CD14-positive monocyte (primary cell): Measurements from ENCODE around the gene PTGES2. TPM values are rescaled to one million over a fixed set of nuclear protein-coding genes. Genes with fewer than 3 reads are reported as not detected.

ENCODE experiments used
- DNase-seq, 3 donors: peaks; one replicate each; pipeline ENCODE4 v3.0.0-alpha.2; 2011 to 2022
- H2AFZ ChIP-seq: 2 replicates; pipeline ENCODE4 v1.6.0; 2012; ENCODE audit warnings: mild to moderate bottlenecking, low read depth, low read length, inconsistent platforms; ENCODE audit not compliant: insufficient read depth, poor library complexity, severe bottlenecking
- H3K27ac ChIP-seq, 2 donors: 1 replicate in 1 of 2; 2 replicates in 1 of 2; pipeline ENCODE4 v1.5.1; 2012 to 2013; ENCODE audit warnings: low read length in 2 of 2, control low read depth in 1 of 2, inconsistent platforms in 1 of 2, low read depth in 1 of 2, mild to moderate bottlenecking in 1 of 2
- H3K27me3 ChIP-seq, 2 donors: one replicate each; pipeline versions ENCODE4 v1.6.0 to v1.6.1; 2011 to 2013; ENCODE audit warnings: low read length in 2 of 2; ENCODE audit not compliant: control insufficient read depth in 2 of 2, insufficient read depth in 2 of 2
- H3K36me3 ChIP-seq, 2 donors: replicated peaks in 1 of 2; 1 replicate in 1 of 2; 2 replicates in 1 of 2; pipeline versions ENCODE4 v1.5.1 to v1.6.1; 2012 to 2013; ENCODE audit warnings: low read length in 2 of 2, control low read depth in 1 of 2, inconsistent platforms in 1 of 2, mild to moderate bottlenecking in 1 of 2; ENCODE audit not compliant: insufficient read depth in 2 of 2, control insufficient read depth in 1 of 2
- H3K4me1 ChIP-seq, 2 donors: 1 replicate in 1 of 2; 2 replicates in 1 of 2; pipeline versions ENCODE4 v1.5.1 to v1.6.1; 2012 to 2013; ENCODE audit warnings: low read length in 2 of 2, control low read depth in 1 of 2, inconsistent platforms in 1 of 2, mild to moderate bottlenecking in 1 of 2, moderate library complexity in 1 of 2; ENCODE audit not compliant: insufficient read depth in 2 of 2, control insufficient read depth in 1 of 2
- H3K4me2 ChIP-seq: replicated peaks from 2 replicates; pipeline ENCODE3; 2012; ENCODE audit warnings: low read length, moderate library complexity, mild to moderate bottlenecking; ENCODE audit not compliant: poor library complexity, severe bottlenecking; ENCODE audit errors: extremely low read depth
- H3K4me3 ChIP-seq, 3 experiments: fragments of 200-600 bp in 1 of 3; sonication (generic) in 1 of 3; replicated peaks in 1 of 3; 1 replicate in 2 of 3; 2 replicates in 1 of 3; pipeline ENCODE4 v1.5.1; 2011 to 2013; ENCODE audit warnings: low read length in 3 of 3, mild to moderate bottlenecking in 3 of 3, control low read depth in 2 of 3, low read depth in 2 of 3, inconsistent platforms in 1 of 3, moderate library complexity in 1 of 3
- H3K79me2 ChIP-seq: 2 replicates; pipeline ENCODE4 v1.6.0; 2012; ENCODE audit warnings: mild to moderate bottlenecking, control low read depth, inconsistent platforms, low read length, moderate library complexity; ENCODE audit not compliant: insufficient read depth
- H3K9ac ChIP-seq: 2 replicates; pipeline ENCODE4 v1.6.0; 2017; ENCODE audit warnings: low read length, mild to moderate bottlenecking; ENCODE audit not compliant: insufficient read depth, poor library complexity, severe bottlenecking
- H3K9me3 ChIP-seq, 2 donors: replicated peaks in 1 of 2; 1 replicate in 1 of 2; 2 replicates in 1 of 2; pipeline versions ENCODE4 v1.5.1 to v1.6.1; 2012 to 2013; ENCODE audit warnings: low read length in 2 of 2, control low read depth in 1 of 2; ENCODE audit not compliant: control insufficient read depth in 1 of 2, insufficient read depth in 1 of 2
- H4K20me1 ChIP-seq: 2 replicates; pipeline ENCODE4 v1.6.0; 2012; ENCODE audit warnings: mild to moderate bottlenecking, low read length, control low read depth, moderate library complexity; ENCODE audit not compliant: insufficient read depth
- H3K27ac Mint-ChIP-seq, 7 donors: one replicate each; pipeline ENCODE4 v1.8.0; 2020; ENCODE audit warnings: mild to moderate bottlenecking in 7 of 7, mixed read lengths in 7 of 7, moderate library complexity in 6 of 7, inconsistent platforms in 2 of 7
- H3K27me3 Mint-ChIP-seq, 3 donors: one replicate each; pipeline ENCODE4 v1.8.0; 2021 to 2022; ENCODE audit warnings: low read depth in 3 of 3, mild to moderate bottlenecking in 3 of 3, mixed read lengths in 3 of 3, moderate library complexity in 3 of 3, inconsistent platforms in 1 of 3
- H3K36me3 Mint-ChIP-seq, 2 donors: one replicate each; pipeline ENCODE4 v1.8.0; 2020; ENCODE audit warnings: mixed read lengths in 2 of 2, inconsistent platforms in 1 of 2, mild to moderate bottlenecking in 1 of 2
- H3K4me1 Mint-ChIP-seq: one replicate; pipeline ENCODE4 v1.8.0; 2020; ENCODE audit warnings: mild to moderate bottlenecking, mixed read lengths
- H3K4me3 Mint-ChIP-seq, 2 donors: one replicate each; pipeline ENCODE4 v1.8.0; 2020; ENCODE audit warnings: mild to moderate bottlenecking in 2 of 2, mixed read lengths in 2 of 2, moderate library complexity in 1 of 2
- H3K9me3 Mint-ChIP-seq, 7 donors: one replicate each; pipeline ENCODE4 v1.8.0; 2020 to 2022; ENCODE audit warnings: mixed read lengths in 7 of 7, mild to moderate bottlenecking in 6 of 7, moderate library complexity in 6 of 7, inconsistent platforms in 2 of 7
- WGBS: methylation state at CpG from one replicate; pipeline ENCODE4 v1.1.5; 2013; ENCODE audit warnings: missing lambda C conversion rate; ENCODE audit not compliant: insufficient coverage; 5-methylcytosine and 5-hydroxymethylcytosine counted together
- intact Hi-C, 2 donors: fragments of 100-400 bp; cut with micrococcal nuclease; formaldehyde crosslinking; loops; one replicate each; pipeline versions ENCODE4 v1.15.0 to v1.15.1; 2023
- polyA plus RNA-seq, 3 donors: library from polyadenylated mRNA; depleted of rRNA in 1 of 3; unstranded in 2 of 3; stranded (reverse) in 1 of 3; fragments of 300-500 nt in 2 of 3; fragments of >200 nt in 1 of 3; fragmentation: Illumina TruSeq in 2 of 3; gene quantifications; 1 replicate in 2 of 3; 2 replicates in 1 of 3; pipeline ENCODE4 v1.2.3, GENCODE V29; 2012 to 2021
- TF ChIP-seq, protein P1 (sequence below): fragments of 200-600 bp; IDR thresholded peaks from one replicate; pipeline ENCODE4 v1.8.0; 2022; ENCODE audit warnings: antibody characterized with exemption, mild to moderate bottlenecking

Gene PTGES2
- polyA plus RNA-seq, 3 donors, result 42.0 to 71.5 (median 49.4) TPM

DNA sequence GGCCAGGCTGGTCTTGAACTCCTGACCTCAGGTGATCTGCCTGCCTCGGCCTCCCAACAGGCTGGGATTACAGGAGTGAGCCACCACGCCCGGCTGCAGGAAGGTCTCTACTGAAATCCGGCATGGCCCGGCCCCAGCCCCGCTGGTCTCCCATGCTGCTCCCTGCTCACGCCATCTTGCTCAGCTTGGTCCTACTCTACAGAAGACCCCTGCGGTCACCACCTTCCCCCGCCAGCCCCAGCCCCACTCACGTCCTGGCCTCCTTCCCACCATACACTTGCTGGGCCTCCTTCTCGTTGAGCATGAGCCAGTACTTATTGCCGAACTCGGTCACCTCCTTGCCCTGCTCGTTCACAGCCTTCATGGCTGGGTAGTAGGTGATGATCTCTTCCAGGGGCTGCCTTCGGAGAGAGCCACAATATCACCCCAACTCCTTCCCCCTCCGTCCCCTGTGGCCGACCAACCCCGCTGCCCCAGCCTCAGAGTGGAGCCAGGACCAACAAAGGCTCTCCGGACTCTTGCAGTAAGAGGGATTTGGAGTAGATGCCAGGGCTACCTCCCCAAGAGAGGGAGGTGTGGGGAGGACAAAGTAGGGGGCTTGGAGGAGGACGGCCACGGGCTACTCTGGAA, 4.0 kb downstream of the PTGES2 start:
- no peak for DNase-seq
- TF ChIP-seq, protein P1, sequence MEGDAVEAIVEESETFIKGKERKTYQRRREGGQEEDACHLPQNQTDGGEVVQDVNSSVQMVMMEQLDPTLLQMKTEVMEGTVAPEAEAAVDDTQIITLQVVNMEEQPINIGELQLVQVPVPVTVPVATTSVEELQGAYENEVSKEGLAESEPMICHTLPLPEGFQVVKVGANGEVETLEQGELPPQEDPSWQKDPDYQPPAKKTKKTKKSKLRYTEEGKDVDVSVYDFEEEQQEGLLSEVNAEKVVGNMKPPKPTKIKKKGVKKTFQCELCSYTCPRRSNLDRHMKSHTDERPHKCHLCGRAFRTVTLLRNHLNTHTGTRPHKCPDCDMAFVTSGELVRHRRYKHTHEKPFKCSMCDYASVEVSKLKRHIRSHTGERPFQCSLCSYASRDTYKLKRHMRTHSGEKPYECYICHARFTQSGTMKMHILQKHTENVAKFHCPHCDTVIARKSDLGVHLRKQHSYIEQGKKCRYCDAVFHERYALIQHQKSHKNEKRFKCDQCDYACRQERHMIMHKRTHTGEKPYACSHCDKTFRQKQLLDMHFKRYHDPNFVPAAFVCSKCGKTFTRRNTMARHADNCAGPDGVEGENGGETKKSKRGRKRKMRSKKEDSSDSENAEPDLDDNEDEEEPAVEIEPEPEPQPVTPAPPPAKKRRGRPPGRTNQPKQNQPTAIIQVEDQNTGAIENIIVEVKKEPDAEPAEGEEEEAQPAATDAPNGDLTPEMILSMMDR, result no peak
- no peak overlapping the region for H3K4me3 ChIP-seq
- Mint-ChIP-seq H3K4me3 (no peak overlapping the region), H3K9me3 (no peaks in the 10 kb centered on the region), H3K27ac (peak overlapping the region in 2 of 7 donors; percentile 45 to 46), H3K4me1 (peaks cover 23% of the 10 kb centered on the region), H3K27me3 (peaks cover under 1 to 4% (median under 1%) of the 10 kb centered on the region in 3 donors), H3K36me3 (peaks cover 35 to 54% of the 10 kb centered on the region in 2 donors)
- H2AFZ ChIP-seq, result no peak overlapping the region
- H4K20me1 ChIP-seq, result peaks cover 24% of the 10 kb centered on the region
- 100% methylated on average over 8 of the region's 21 CpGs for WGBS
- H3K9ac ChIP-seq, result no peak overlapping the region
- no peaks in the 10 kb centered on the region for H3K9me3 ChIP-seq
- H3K4me2 ChIP-seq, result no peak overlapping the region
- H3K79me2 ChIP-seq, result peaks cover 5% of the 10 kb centered on the region
- peaks cover 25 to 37% of the 10 kb centered on the region in 2 donors for H3K4me1 ChIP-seq
- H3K36me3 ChIP-seq, result peaks cover 34 to 44% of the 10 kb centered on the region in 2 donors
- intact Hi-C loops, result no loop called here
- no peak overlapping the region for H3K27ac ChIP-seq
- H3K27me3 ChIP-seq, result no peaks in the 10 kb centered on the region

DNA sequence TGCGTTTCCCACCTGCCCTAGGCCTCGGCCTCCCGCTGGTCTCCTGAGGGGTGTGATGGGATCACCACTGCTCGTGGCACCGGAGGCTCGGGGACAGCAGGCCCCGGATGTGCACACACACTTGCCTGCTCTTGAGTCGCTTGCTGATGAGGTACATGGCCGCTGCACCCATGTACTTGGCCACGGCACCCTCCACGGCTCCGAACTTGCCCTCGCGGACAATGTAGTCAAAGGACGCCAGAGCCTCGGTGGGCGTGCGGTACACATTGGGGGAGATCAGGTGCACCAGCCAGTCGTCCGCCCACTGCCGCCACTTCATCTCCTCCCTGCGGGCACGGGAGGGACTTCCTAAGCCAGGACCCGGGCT, 4.7 kb downstream of the PTGES2 start:
- no peak overlapping the region for H3K4me3 Mint-ChIP-seq
- Histone ChIP-seq H3K9ac (no peak overlapping the region), H3K79me2 (peaks cover 5% of the 10 kb centered on the region), H3K4me1 (peaks cover 27 to 36% of the 10 kb centered on the region in 2 donors), H2AFZ (no peak overlapping the region), H3K4me3 (no peak overlapping the region), H3K27me3 (no peaks in the 10 kb centered on the region), H3K9me3 (no peaks in the 10 kb centered on the region), H3K27ac (no peak overlapping the region), H3K36me3 (peaks cover 34 to 44% of the 10 kb centered on the region in 2 donors), H3K4me2 (no peak overlapping the region), H4K20me1 (peaks cover 24% of the 10 kb centered on the region)
- peak overlapping the region in 1 of 7 donors; percentile 80 for H3K27ac Mint-ChIP-seq
- peaks cover 35 to 54% of the 10 kb centered on the region in 2 donors for H3K36me3 Mint-ChIP-seq
- intact Hi-C loops, result no loop called here
- H3K27me3 Mint-ChIP-seq, result peaks cover 2 to 6% (median 4%) of the 10 kb centered on the region in 3 donors
- TF ChIP-seq, protein P1, result no peak
- H3K9me3 Mint-ChIP-seq, result no peaks in the 10 kb centered on the region
- peaks cover 27% of the 10 kb centered on the region for H3K4me1 Mint-ChIP-seq
- WGBS, result 98% methylated on average over 22 of the region's 24 CpGs
- no peak for DNase-seq
